HepG2 (cell line): ENCODE data around the gene FANCM. TPM values are rescaled to one million over a fixed set of nuclear protein-coding genes. Genes with fewer than 3 reads are reported as not detected.

ENCODE experiments used
- ATAC-seq: fragments of 200-7000 bp; cut with Tn5 transposase; 3 replicates; pipeline ENCODE4 v1.9.1; 2020; ENCODE audit warnings: mild to moderate bottlenecking, moderate library complexity
- BruUV-seq: library from RNA; stranded (reverse); fragments of 400-500 nt; replicated peaks from 2 replicates; lab custom pipeline; 2021; lab: Mats Ljungman, UMichigan
- CTCF ChIA-PET: fragments of 300-600 bp; formaldehyde crosslinking; extraction: SDS; loops from one replicate; lab custom pipeline; 2021; ENCODE audit warnings: low total read pairs, inconsistent platforms, low intra/inter-chr PET ratio; lab: Yijun Ruan, JAX
- POLR2A ChIA-PET: fragments of 350-600 bp; sonication (Branson Sonifier 250); formaldehyde crosslinking; loops from one replicate; lab custom pipeline; 2020; ENCODE audit warnings: antibody characterized with exemption, inconsistent platforms; lab: Yijun Ruan, JAX
- DNase-seq: peaks from one replicate; pipeline ENCODE4 v3.0.0-alpha.2; 2015; ENCODE audit warnings: low spot score
- FAIRE-seq: peaks from 3 replicates; lab custom pipeline; 2011; peaks lifted over from hg19 to GRCh38; lab: Jason Lieb, UNC
- H2AFZ ChIP-seq: one replicate; pipeline ENCODE4 v1.6.1; 2011; ENCODE audit warnings: low read length, inconsistent platforms
- H3K27ac ChIP-seq: fragments of 300-600 bp; 3 replicates; pipeline ENCODE4 v1.8.0; 2011; ENCODE audit warnings: mixed run types, mild to moderate bottlenecking, mixed read lengths, low read length, inconsistent platforms; ENCODE audit not compliant: insufficient read depth; ENCODE audit errors: extremely low read length
- H3K27me3 ChIP-seq, 2 experiments: fragments of 200-600 bp in 1 of 2; 2 replicates in 1 of 2; 3 replicates in 1 of 2; pipeline versions ENCODE4 v1.6.0 to v1.8.0; 2011; ENCODE audit warnings: low read length in 2 of 2, mild to moderate bottlenecking in 2 of 2, moderate library complexity in 2 of 2, inconsistent platforms in 1 of 2; ENCODE audit not compliant: insufficient read depth in 2 of 2, control insufficient read depth in 1 of 2
- H3K36me3 ChIP-seq, 2 experiments: fragments of 200-600 bp in 1 of 2; replicated peaks in 1 of 2; 2 replicates in 1 of 2; 3 replicates in 1 of 2; pipeline versions ENCODE4 v1.5.1 to v1.8.0; 2011; ENCODE audit warnings: low read length in 2 of 2, inconsistent platforms in 1 of 2; ENCODE audit not compliant: insufficient read depth in 2 of 2, control insufficient read depth in 1 of 2
- H3K4me1 ChIP-seq: 2 replicates; pipeline ENCODE4 v1.5.1; 2012; ENCODE audit warnings: low read length, inconsistent platforms; ENCODE audit not compliant: insufficient read depth
- H3K4me2 ChIP-seq: 2 replicates; pipeline ENCODE4 v1.6.0; 2011; ENCODE audit warnings: low read depth, low read length, inconsistent platforms
- H3K4me3 ChIP-seq, 3 experiments: fragments of 200-600 bp in 1 of 3; sonication (generic), shearing (Covaris generic) in 1 of 3; replicated peaks in 1 of 3; 2 replicates each; pipeline ENCODE4 v1.5.1; 2011 to 2016; ENCODE audit warnings: low read length in 3 of 3, inconsistent platforms in 2 of 3, low read depth in 2 of 3, mild to moderate bottlenecking in 2 of 3, control low read depth in 1 of 3, mixed read lengths in 1 of 3; ENCODE audit not compliant: insufficient read depth in 1 of 3
- H3K79me2 ChIP-seq: one replicate; pipeline ENCODE4 v1.6.1; 2011; ENCODE audit warnings: low read length, inconsistent platforms; ENCODE audit not compliant: insufficient read depth
- H3K9ac ChIP-seq: 2 replicates; pipeline ENCODE4 v1.6.0; 2011; ENCODE audit warnings: mild to moderate bottlenecking, low read depth, low read length, inconsistent platforms; ENCODE audit not compliant: insufficient read depth
- H3K9me3 ChIP-seq: 2 replicates; pipeline ENCODE4 v1.5.1; 2012; ENCODE audit warnings: mild to moderate bottlenecking, low read length
- H4K20me1 ChIP-seq: 2 replicates; pipeline ENCODE4 v1.6.0; 2011; ENCODE audit warnings: inconsistent platforms, mild to moderate bottlenecking, low read length, moderate library complexity; ENCODE audit not compliant: insufficient read depth
- CENPT ChIP-seq: sonication (generic); formaldehyde crosslinking; IDR thresholded peaks from 2 replicates; pipeline ENCODE4 v1.8.0; 2022; ENCODE audit warnings: low read depth, mild to moderate bottlenecking, moderate library complexity, missing genetic modification reagents
- FOSL2 ChIP-seq: sonication (generic); formaldehyde crosslinking; IDR thresholded peaks from 2 replicates; pipeline ENCODE4 v1.4.0; 2020; ENCODE audit warnings: missing genetic modification reagents
- NFIB ChIP-seq: sonication (generic); formaldehyde crosslinking; IDR thresholded peaks from 2 replicates; pipeline ENCODE4 v1.9.0; 2021; ENCODE audit warnings: missing genetic modification reagents, mild to moderate bottlenecking, borderline replicate concordance
- PAWR ChIP-seq: sonication (generic); formaldehyde crosslinking; IDR thresholded peaks from 2 replicates; pipeline ENCODE4 v1.4.0; 2020; ENCODE audit warnings: missing genetic modification reagents, mild to moderate bottlenecking, borderline replicate concordance
- SMYD3 ChIP-seq: sonication (generic); formaldehyde crosslinking; IDR thresholded peaks from 2 replicates; pipeline ENCODE4 v1.8.1; 2023; ENCODE audit warnings: mild to moderate bottlenecking, missing genetic modification reagents
- TAF15 ChIP-seq: fragments of 200-400 bp; formaldehyde crosslinking; IDR thresholded peaks from one replicate; pipeline ENCODE4 v1.6.1; 2018; ENCODE audit warnings: mild to moderate bottlenecking, low read depth, low read length; ENCODE audit not compliant: poor library complexity, severe bottlenecking
- THAP8 ChIP-seq: sonication (generic); formaldehyde crosslinking; IDR thresholded peaks from 2 replicates; pipeline ENCODE4 v1.5.1; 2020; ENCODE audit warnings: missing genetic modification reagents, mild to moderate bottlenecking, borderline replicate concordance
- TRIM24 ChIP-seq: sonication (generic); formaldehyde crosslinking; IDR thresholded peaks from 2 replicates; pipeline ENCODE4 v1.8.0; 2022; ENCODE audit warnings: mild to moderate bottlenecking, missing genetic modification reagents
- ZBTB43 ChIP-seq: sonication (generic); formaldehyde crosslinking; conservative IDR thresholded peaks from 2 replicates; pipeline ENCODE4 v1.4.0; 2020; ENCODE audit warnings: missing genetic modification reagents
- ZNF282 ChIP-seq: fragments of 450-650 bp; IDR thresholded peaks from 2 replicates; pipeline ENCODE4 v1.6.1; 2018; ENCODE audit not compliant: partially characterized antibody
- WGBS: methylation state at CpG from one replicate; pipeline ENCODE4 v1.1.6; 2017; ENCODE audit warnings: low lambda C conversion rate; 5-methylcytosine and 5-hydroxymethylcytosine counted together
- in situ Hi-C: cut with HindIII; loops from 2 replicates; pipeline ENCODE4 v1.10.0; 2017; ENCODE audit warnings: low pct_unique_long_range_greater_than_20kb; ENCODE audit not compliant: extremely low pct_ligation_motif_present
- intact Hi-C: fragments of 100-400 bp; cut with micrococcal nuclease; formaldehyde crosslinking; loops from one replicate; pipeline ENCODE4 v1.10.0; 2022; ENCODE audit not compliant: unreplicated experiment
- polyA plus RNA-seq, 8 experiments: library from polyadenylated mRNA; depleted of rRNA in 3 of 8; stranded (reverse) in 7 of 8; unstranded in 1 of 8; fragments of >200 nt; fragmentation: Illumina TruSeq in 4 of 8; extraction: Trizol in 4 of 8; gene quantifications; 2 replicates each; pipeline versions ENCODE4 v1.2.1 to v1.2.3, GENCODE V29; 2011 to 2016; ENCODE audit warnings: low read depth in 4 of 8, missing spikeins in 1 of 8, mixed read lengths in 1 of 8; ENCODE audit not compliant: insufficient read depth in 1 of 8
- total RNA-seq, 5 experiments: library from RNA; depleted of rRNA; stranded (reverse); fragments of >200 nt; fragmentation: Illumina TruSeq; extraction: Trizol; gene quantifications; 2 replicates each; pipeline ENCODE4 v1.2.3, GENCODE V29; 2016; ENCODE audit warnings: low read depth in 1 of 5

FANCM gene
- total and polyA plus RNA-seq, 2 of the 13 experiments (the other 11 are each of a cell fraction or from before 2014, with no cell fraction given), result 2.6 to 10.4 TPM

- H3K36me3 ChIP-seq, result no peaks in the 10 kb centered on the region
- no peaks in the 10 kb centered on the region for H4K20me1 ChIP-seq
- intact Hi-C loops (no loop called here), in situ Hi-C loops (no loop called here)
- no peaks in the 10 kb centered on the region for H3K27me3 ChIP-seq
- H3K27ac ChIP-seq, result no peak overlapping the region
- no peak for ATAC-seq
- ChIA-PET CTCF (no interaction called here), POLR2A (no interaction called here)
- WGBS, result 97% methylated on average over 5 of the region's 5 CpGs
- no peaks in the 10 kb centered on the region for H3K9me3 ChIP-seq
- TF ChIP-seq CENPT (no peak), SMYD3 (no peak), FOSL2 (no peak), TAF15 (no peak), NFIB (no peak), ZNF282 (no peak)
- H3K9ac ChIP-seq, result no peak overlapping the region
- H3K79me2 ChIP-seq, result no peaks in the 10 kb centered on the region
- H3K4me3 ChIP-seq, result no peak overlapping the region
- no peak for DNase-seq
- H3K4me1 ChIP-seq, result no peaks in the 10 kb centered on the region
- FAIRE-seq, result no peak
- BruUV-seq, result no TSS peak
- no peak overlapping the region for H2AFZ ChIP-seq
- no peak overlapping the region for H3K4me2 ChIP-seq
Observed at GRCh38 chr14:45181329-45181728, 45.6 kb downstream of the FANCM start.

DNA sequence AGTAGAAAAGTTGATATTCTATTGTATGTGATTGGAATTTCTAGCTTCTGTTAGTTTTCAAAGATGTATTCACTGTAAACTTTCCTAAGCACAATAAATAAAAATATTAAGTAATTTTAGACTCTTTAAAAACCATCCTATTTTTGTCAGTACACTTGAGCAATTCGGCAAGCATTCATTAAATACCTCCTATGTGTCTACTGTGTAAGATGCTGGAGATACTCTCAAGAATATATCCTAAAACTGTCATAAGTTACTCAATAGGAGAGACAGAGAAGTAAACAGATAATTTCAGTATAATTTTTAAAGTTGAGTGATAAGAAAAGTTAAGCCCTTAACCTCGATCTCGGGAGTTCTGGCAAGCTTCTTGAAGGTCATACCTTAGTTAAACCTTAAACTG is 46.1 kb downstream of the FANCM start:
- H3K9ac ChIP-seq, result no peak overlapping the region
- H2AFZ ChIP-seq, result no peak overlapping the region
- H3K9me3 ChIP-seq, result no peaks in the 10 kb centered on the region
- TF ChIP-seq PAWR (CRISPR knock-in tag) (no peak), THAP8 (CRISPR knock-in tag) (no peak), TAF15 (no peak), TRIM24 (CRISPR knock-in tag) (no peak), ZBTB43 (no peak)
- H3K27ac ChIP-seq, result no peak overlapping the region
- H3K36me3 ChIP-seq, result no peaks in the 10 kb centered on the region
- 95% methylated on average over 3 of the region's 3 CpGs for WGBS
- ATAC-seq, result no peak
- H3K4me1 ChIP-seq, result no peaks in the 10 kb centered on the region
- H4K20me1 ChIP-seq, result no peaks in the 10 kb centered on the region
- POLR2A ChIA-PET, result no interaction called here
- no peaks in the 10 kb centered on the region for H3K79me2 ChIP-seq
- no peak overlapping the region for H3K4me2 ChIP-seq
- no peak for FAIRE-seq
- CTCF ChIA-PET, result no interaction called here
- DNase-seq, result no peak
- in situ Hi-C loops, result no loop called here
- H3K27me3 ChIP-seq, result no peaks in the 10 kb centered on the region
- no TSS peak for BruUV-seq
- intact Hi-C loops, result no loop called here
- H3K4me3 ChIP-seq, result no peak overlapping the region
